Measurements from ENCODE around the gene RASGRP3.

- TF ChIP-seq CTCF (IDR thresholded peaks at IDR 0.05) (no peak), POLR2A (IDR thresholded peaks at IDR 0.05) (no peak)
These were observed 64.8 kb downstream of the RASGRP3 start for GRCh38 chr2:33541243-33541642.
